IPS DF 4.7 (cell line): ENCODE measurements around the gene SSTR1.
"Not testable (repeated sequence)": the region's sequence is repeated elsewhere in the genome, so short reads cannot be mapped to it uniquely, and the experiment has no call there.

Experiments
- DNase-seq: peaks from one replicate; pipeline ENCODE4 v3.0.0-alpha.2; 2013; ENCODE audit warnings: low spot score; ENCODE audit errors: extremely low read depth

Gene SSTR1

GRCh38 chr14:38207736-38208617 lies at the start of gene SSTR1:
Gene SSTR1 (plus strand): TSS chr14:38207904. CDS start chr14:38209390, 1,486 bp downstream.
- DNase-seq = no peak

GRCh38 chr14:38158468-38158867 lies 49.2 kb upstream of the SSTR1 start:
- DNase-seq = no peak

- no peak for DNase-seq
These were observed 39.3 kb upstream of the SSTR1 start for GRCh38 chr14:38168416-38168815.

- no peak for DNase-seq
These were observed 36.5 kb upstream of the SSTR1 start for GRCh38 chr14:38171197-38171596.

- no peak for DNase-seq
These were observed 33.0 kb upstream of the SSTR1 start for GRCh38 chr14:38174711-38175110.

- no peak for DNase-seq
These were observed 32.0 kb upstream of the SSTR1 start for GRCh38 chr14:38175658-38176057.

GRCh38 chr14:38176379-38176778 lies 31.3 kb upstream of the SSTR1 start:
- DNase-seq = no peak

GRCh38 chr14:38184132-38184531 lies 23.6 kb upstream of the SSTR1 start:
- no peak for DNase-seq

GRCh38 chr14:38185671-38186070 lies 22.0 kb upstream of the SSTR1 start:
- DNase-seq = no peak

GRCh38 chr14:38186216-38186615 lies 21.5 kb upstream of the SSTR1 start:
- no peak for DNase-seq

- no peak for DNase-seq
These were observed 20.2 kb upstream of the SSTR1 start for GRCh38 chr14:38187528-38187927.

GRCh38 chr14:38189930-38190726 lies 17.6 kb upstream of the SSTR1 start:
- DNase-seq = no peak

- not testable (repeated sequence) for DNase-seq
These were observed 16.9 kb upstream of the SSTR1 start for GRCh38 chr14:38190846-38191245.

- DNase-seq = not testable (repeated sequence)
These were observed 16.2 kb upstream of the SSTR1 start for GRCh38 chr14:38191491-38191890.

GRCh38 chr14:38197001-38197783 lies 10.5 kb upstream of the SSTR1 start:
- no peak for DNase-seq

GRCh38 chr14:38197784-38198335 lies 9.8 kb upstream of the SSTR1 start:
- no peak for DNase-seq

- no peak for DNase-seq
These were observed 9.3 kb upstream of the SSTR1 start for GRCh38 chr14:38198425-38198824.

- DNase-seq = no peak
These were observed 8.6 kb upstream of the SSTR1 start for GRCh38 chr14:38199076-38199475.

- no peak for DNase-seq
These were observed 8.0 kb upstream of the SSTR1 start for GRCh38 chr14:38199739-38200138.

- no peak for DNase-seq
These were observed 6.4 kb upstream of the SSTR1 start for GRCh38 chr14:38201137-38201828.
